GM12891 (cell line): Measurements from ENCODE around the gene IRF3.

Experiments used
- DNase-seq: peaks from one replicate; pipeline ENCODE4 v3.0.0; 2011; ENCODE audit warnings: low spot score; ENCODE audit not compliant: insufficient read length
- FAIRE-seq: peaks from 2 replicates; lab custom pipeline; 2011; peaks lifted over from hg19 to GRCh38; lab: Jason Lieb, UNC
- PAX5 ChIP-seq: IDR thresholded peaks from 2 replicates; pipeline ENCODE4 v1.6.1; 2011; ENCODE audit warnings: low read length, moderate library complexity, mild to moderate bottlenecking; ENCODE audit not compliant: insufficient read depth, severe bottlenecking
- POLR2A ChIP-seq: IDR thresholded peaks from 2 replicates; pipeline ENCODE4 v1.6.1; 2011; ENCODE audit warnings: low read depth, low read length, control low read depth
- POLR2AphosphoS5 ChIP-seq: IDR thresholded peaks from 2 replicates; pipeline ENCODE4 v1.6.1; 2011; ENCODE audit warnings: low read depth, low read length, control low read depth
- POU2F2 ChIP-seq: IDR thresholded peaks from 2 replicates; pipeline ENCODE4 v1.6.1; 2011; ENCODE audit warnings: low read depth, mild to moderate bottlenecking, control low read depth, low read length, moderate library complexity
- SPI1 ChIP-seq: IDR thresholded peaks from 2 replicates; pipeline ENCODE4 v1.6.1; 2011; ENCODE audit warnings: low read depth, low read length, control low read depth
- TAF1 ChIP-seq: IDR thresholded peaks from 2 replicates; pipeline ENCODE4 v1.6.1; 2011; ENCODE audit warnings: low read depth, low read length, control low read depth

The IRF3 gene

GRCh38 chr19:49666120-49666444 lies 425 bp upstream of the IRF3 start:
- TF ChIP-seq PAX5: no peak
- TF ChIP-seq POLR2AphosphoS5: no peak
- TF ChIP-seq TAF1: no peak
- TF ChIP-seq POU2F2: no peak
- TF ChIP-seq POLR2A: no peak
- no peak for TF ChIP-seq SPI1
- DNase-seq: no peak
- FAIRE-seq: no peak

GRCh38 chr19:49665036-49665350 lies 664 bp downstream of the IRF3 start:
- TF ChIP-seq POU2F2 (no peak), POLR2AphosphoS5 (no peak), TAF1 (no peak; the same call in 1 of the 2 replicates), POLR2A (no peak), SPI1 (no peak), PAX5 (no peak)
- DNase-seq (no peak), FAIRE-seq (no peak)

DNA sequence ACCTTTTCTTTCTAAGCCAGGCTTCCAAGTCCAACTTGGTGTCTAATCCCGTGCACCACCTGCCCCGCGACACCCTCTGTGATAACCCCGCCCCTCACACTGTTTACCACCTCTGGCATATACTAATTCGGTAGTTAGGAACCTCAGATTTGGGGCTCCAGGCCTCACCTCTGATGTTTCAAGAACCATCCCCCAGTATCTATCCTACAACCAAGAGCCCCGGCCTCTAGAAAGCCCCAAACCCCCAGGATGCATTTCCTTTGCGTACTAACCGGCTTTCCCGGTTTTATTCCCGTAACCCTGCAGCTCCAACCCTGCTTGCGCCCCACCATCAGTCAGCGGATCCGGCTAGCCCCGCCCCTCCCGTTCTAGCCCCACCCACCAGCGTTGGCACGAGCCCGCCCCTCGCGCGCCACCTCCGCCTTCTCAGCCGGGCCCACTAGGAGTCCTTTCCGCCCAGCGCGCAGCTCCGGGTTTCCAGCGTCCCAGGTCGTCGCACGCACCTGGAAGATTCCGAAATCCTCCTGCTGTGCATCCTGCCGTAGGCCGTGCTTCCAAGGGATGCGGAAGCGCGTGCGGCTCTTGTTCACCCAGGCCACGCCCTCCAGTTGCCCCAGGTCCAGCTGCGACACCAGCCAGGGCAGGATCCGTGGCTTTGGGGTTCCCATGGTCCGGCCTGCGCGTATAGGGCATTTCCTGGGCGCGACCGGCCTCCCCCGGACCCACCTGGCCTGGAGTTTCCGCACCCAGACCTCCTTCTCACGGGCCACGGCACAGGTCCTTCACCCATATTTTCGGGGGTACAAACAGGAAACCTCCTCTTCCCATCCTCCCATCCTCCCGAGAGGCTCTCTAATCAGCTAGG lies 1.3 kb downstream of the IRF3 start:
- FAIRE-seq (peak; percentile 91), DNase-seq (peak; percentile 83)
- peak; percentile 61; the same call in 1 of the 2 replicates for TF ChIP-seq POLR2AphosphoS5
- TF ChIP-seq TAF1: no peak
- peak; percentile 18; the same call in 1 of the 2 replicates for TF ChIP-seq POLR2A
- TF ChIP-seq POU2F2: no peak
- no peak for TF ChIP-seq SPI1
- no peak for TF ChIP-seq PAX5

GRCh38 chr19:49663224-49663623 lies 2.4 kb downstream of the IRF3 start:
- DNase-seq (no peak), FAIRE-seq (no peak)
- TF ChIP-seq SPI1 (no peak), PAX5 (no peak), POLR2AphosphoS5 (no peak), POLR2A (no peak), POU2F2 (no peak), TAF1 (no peak)

DNA sequence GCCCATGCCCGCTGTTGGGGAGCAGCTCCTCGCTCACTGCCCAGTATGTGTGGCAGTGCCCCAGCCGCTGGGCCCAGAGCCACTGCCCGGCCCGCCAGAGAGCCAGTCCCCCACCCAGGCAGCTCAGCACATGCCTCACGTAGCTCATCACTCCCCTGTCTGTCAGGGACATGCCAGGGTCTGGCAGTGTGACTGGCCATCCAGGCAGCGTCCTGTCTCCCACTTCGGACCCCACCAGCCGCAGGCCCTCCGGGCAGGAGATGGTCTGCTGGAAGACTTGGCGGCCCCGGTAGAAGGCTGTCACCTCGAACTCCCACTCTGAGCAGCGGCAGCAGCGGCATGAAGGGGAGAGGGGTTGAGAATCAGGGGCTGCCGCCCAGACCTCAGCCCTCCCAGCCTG lies 3.6 kb downstream of the IRF3 start:
- no peak for FAIRE-seq
- no peak for TF ChIP-seq PAX5
- no peak for TF ChIP-seq TAF1
- no peak for TF ChIP-seq POLR2A
- no peak for TF ChIP-seq POLR2AphosphoS5
- TF ChIP-seq SPI1: no peak
- no peak for TF ChIP-seq POU2F2

DNA sequence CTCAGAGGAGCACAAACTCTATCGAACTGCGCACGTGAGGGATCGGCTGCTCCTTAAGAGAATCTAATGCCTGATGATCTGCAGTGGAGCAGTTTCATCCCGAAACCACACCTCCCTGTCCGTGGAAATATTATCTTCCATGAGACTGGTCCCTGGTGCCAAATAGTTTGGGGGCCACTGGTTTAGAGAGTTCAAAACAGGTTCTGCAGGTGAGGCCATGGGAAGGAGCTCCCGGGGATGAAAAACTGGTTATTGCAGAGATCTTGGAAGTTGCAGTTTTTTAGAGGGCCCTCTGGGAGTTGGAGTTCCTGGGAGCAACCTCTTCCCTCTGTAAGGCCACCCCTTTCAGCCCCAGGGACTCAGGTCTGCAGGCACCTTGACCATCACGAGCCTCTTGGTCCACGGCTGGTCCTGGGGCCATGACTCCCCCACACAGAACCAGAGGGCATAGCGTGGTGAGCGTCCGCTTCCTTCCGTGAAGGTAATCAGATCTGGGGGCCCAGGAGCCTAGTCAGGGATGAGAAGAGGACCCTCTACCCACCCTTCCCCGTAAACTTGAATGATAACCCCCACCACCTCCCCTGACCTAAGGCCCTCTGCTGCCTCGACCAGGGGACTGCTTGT lies 5.2 kb downstream of the IRF3 start:
- FAIRE-seq: no peak
- TF ChIP-seq POLR2AphosphoS5 (no peak), POU2F2 (no peak), TAF1 (no peak)
- DNase-seq: no peak

More for the DNA sequence above, 3.6 kb downstream of the IRF3 start:
- DNase-seq: no peak

DNA sequence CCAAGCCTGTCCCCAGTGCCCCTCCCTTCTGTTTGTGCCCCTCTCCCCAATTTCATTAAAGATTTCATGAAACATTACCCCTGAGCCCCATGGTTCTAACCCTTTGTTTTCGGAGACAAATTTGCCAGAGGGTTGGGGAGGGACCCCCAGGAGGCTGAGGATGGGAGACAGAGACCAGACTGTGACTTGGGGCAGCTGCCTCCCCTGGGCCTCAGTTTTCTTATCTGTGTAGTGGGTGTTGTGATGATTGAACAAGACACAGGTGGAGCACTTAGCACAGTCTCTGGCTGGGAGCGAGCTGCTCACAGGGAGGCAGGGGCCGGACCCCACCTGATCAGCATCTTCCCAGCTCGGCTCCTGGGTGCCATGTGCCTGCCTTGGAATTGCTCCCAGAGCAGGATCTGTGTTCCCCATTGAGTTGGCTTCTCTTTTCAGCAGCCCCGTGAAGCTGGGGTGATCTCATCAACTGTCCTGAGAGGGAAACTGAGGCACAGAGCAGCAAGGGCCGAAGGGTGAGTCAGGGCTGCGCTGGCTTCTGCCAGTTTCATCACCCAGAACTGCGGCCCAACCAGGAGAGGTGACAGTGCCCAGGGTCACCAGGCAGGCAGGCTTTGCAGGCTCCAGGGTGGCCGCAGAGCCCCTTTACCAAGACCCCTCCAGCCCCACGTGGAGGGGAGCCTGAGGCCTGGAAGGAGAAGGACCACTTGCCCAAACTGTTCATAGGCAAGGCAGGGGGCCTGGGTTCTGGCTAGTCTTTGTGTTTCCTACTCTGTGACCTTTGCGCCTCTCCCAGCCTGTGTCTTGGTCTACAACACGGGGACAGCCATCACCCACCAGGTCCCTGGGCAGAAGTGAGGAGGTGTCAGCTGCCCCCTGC lies 6.9 kb downstream of the IRF3 start:
- no peak for DNase-seq
- TF ChIP-seq SPI1: no peak
- TF ChIP-seq TAF1: no peak
- no peak for TF ChIP-seq POLR2A
- TF ChIP-seq POLR2AphosphoS5: no peak
- TF ChIP-seq PAX5: no peak
- no peak for TF ChIP-seq POU2F2

DNA sequence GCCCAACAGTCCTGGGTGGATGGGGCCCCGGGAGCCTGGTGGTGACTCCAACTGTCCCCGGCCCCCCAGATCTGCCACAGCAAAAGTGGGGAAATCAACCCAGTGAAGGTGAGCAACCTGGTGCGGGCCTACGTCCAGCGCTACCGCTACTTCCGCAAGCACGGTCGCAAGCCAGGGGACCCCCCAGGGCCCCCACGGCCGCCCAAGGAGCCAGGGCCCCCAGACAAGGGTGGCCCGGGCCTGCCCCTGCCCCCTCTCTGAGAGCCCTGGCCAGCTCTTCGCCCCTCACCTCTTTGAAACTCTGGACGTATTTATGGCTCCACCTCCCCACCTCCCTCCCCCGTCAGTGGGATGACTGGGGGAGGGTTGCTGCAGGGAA lies 7.5 kb downstream of the IRF3 start:
- FAIRE-seq: no peak
- no peak for DNase-seq
- TF ChIP-seq PAX5 (no peak), POU2F2 (no peak), TAF1 (no peak), SPI1 (no peak), POLR2A (no peak), POLR2AphosphoS5 (no peak)

More for the DNA sequence above, 6.9 kb downstream of the IRF3 start:
- FAIRE-seq: no peak

DNA sequence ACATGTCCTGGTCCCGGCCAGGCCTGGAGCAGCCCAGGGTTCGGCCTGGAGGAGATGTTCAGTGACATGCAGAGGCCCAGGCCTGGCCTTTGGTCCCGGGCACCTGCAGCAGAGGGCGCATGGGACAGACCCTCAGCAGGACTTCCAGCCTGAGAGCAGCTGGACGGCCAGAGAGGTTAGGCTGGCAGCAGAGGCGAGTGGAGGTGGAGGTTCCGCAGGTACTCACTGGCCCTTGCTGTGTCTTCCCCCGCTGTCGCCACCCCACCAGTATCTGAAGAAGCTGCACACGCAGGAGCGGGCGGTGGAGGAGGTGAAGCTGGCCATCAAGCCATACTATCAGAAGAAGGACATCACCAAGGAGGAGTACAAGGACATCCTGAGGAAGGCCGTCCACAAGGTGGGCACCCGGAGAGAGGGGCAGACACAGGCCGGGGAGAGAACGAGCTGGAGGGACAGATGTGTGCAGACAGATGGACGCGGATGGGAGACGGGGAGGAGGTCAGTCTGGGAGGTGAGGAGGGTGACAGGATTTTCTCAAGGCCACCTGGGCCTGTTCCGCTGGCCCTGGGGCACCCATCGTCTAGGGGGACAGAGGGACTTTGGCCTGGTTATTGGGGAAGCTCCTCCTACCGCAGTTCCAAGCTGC lies 8.0 kb downstream of the IRF3 start:
- TF ChIP-seq TAF1 (no peak), POU2F2 (no peak), PAX5 (no peak), SPI1 (no peak), POLR2A (no peak), POLR2AphosphoS5 (no peak)
- DNase-seq: no peak
- FAIRE-seq: no peak
